ENCODE measurements around the gene LEO1.

The LEO1 gene

GRCh38 chr15:51971375-51972133 lies at the start of gene LEO1:
Gene LEO1 (minus strand): TSS chr15:51971778. CDS start chr15:51971745, 33 bp downstream.
- peak; percentile 97 for DNase-seq

GRCh38 chr15:52021128-52021671 lies 49.6 kb upstream of the LEO1 start:
- peak; percentile 95 for DNase-seq

DNA sequence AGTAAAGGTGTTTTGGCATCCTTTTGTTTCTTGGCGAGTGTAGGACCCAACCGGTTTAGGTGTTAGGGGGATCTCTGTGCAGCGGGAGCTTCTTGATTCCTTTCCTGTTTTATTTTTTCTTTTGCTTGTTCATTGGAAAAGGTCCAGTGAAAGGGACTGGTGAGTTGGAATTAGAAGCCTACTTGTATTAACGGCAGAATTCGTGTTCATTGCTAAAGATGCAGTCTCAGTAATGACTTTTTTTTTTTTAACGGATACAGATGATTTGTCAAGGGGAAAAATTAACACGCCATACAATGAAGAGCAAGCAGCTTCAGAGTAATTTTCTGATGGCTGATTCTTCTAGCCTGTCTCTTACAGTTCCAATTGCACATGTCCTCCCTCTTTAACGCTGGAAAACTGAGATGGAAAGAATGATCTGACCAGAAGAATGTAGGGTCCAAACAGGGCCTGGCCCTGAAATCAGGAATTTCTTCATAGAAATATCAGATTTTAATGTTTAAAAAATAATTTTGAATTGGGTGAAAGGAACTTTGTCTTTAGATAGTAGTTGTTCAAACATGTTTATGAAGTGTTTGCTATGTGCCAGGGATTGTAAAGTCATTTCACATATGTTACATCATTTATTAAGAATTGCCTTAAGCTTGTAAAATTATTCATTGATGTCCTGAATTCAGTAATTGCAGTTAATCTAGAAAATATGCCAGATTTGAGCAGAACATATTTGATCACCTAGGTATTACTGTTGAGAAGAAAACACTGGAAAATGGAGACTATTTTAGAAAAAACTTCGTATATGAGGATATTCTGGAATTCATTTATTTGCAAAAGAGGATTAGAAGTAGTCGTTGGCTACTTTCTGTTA lies 48.9 kb upstream of the LEO1 start:
- DNase-seq = peak; percentile 41

GRCh38 chr15:52019394-52020220 lies 48.0 kb upstream of the LEO1 start:
- peak; percentile 82 for DNase-seq

DNA sequence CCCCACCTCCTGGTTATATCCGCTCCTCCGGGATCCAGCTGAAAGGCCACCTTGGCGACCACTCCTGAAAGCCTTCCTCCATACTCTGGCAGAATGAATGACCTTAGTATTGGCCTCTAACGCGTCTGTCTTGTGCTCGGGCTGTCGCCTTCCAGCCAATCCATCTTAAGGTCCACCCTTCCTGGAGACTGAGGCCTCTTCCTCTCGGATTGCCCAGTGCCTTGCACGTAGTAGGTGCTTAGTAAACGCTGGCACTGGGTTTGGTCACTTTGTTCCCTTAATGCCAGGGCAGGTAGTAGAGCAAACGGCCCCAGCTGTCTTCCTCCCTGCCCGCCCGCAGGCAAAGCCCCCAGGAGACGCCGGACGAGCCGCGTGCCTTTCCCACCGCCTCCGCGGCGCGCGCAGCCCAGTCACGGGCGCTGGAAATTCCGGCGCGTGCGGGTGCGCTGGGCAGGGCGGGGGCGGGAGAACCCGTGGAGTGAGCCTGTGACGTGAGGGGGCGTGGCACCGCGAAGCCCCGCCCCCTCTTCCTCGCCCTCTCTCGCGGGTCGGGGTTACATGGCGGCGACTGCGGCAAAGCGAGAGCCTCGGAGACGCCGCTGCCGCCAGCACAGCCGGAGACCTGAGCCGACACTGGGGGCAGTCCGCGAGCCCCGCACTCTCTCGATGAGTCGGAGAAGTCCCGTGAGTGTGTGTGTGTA lies 47.3 kb upstream of the LEO1 start, which contains the start of gene MAPK6:
Gene MAPK6 (plus strand): TSS at position 527 of the 701 bp plus-strand sequence. CDS start 27,242 bp downstream, outside the sequence.
- peak; percentile 91 for DNase-seq

DNA sequence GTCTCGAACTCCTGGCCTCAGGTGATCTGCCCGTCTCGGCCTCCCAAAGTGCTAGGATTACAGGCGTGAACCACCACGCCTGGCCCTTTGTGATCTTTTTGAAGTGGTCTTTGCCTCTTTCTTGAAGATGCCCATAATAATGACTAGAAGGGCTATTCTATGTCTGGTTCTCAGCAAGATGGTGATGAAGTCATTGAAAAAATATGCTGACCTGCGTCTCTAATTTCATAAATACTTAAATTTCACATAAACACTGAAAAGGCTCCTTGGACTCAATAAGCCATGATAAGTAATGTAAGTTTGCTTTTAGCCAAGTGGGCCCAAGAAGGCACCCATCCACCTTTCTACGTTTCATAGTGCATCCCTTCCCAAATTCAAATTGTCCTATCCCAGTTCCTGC lies 46.7 kb upstream of the LEO1 start:
- DNase-seq = peak; percentile 29

- no peak for DNase-seq
Observed at GRCh38 chr15:52016316-52016715, 44.7 kb upstream of the LEO1 start.

GRCh38 chr15:52014616-52015015 lies 43.0 kb upstream of the LEO1 start:
- DNase-seq = no peak

DNA sequence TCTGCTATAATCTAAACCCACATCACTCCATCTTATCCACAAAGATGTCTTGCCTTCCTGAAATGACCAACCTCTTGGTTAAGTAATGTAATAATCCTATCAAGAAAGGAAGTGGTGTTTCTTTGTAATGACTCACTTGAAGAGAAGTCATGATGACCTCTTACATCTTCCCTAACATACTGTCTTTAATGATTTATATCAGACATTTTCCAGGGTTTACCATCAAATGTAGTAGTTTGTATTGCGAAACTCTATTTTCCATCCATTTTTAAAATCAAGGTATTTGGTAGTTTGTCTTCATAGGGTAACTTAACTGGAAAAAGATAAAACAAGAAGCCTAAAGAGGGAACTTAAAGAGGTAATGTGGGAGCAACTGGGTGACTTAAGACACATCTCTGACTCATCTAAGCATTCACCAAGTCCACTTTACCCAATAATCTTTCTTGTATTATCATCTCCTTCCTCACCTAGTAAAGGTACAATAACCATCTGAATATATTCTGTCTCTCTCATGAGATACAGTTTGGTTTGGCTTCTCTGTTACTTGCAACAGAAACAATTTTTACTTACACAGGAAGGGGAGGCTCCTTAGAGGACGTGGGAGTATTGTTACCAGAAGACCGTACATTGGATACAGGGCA lies 41.7 kb upstream of the LEO1 start:
- peak; percentile 71 for DNase-seq

- no peak for DNase-seq
Observed at GRCh38 chr15:52012210-52012609, 40.6 kb upstream of the LEO1 start.

GRCh38 chr15:52011711-52012144 lies 40.1 kb upstream of the LEO1 start:
- no peak for DNase-seq

GRCh38 chr15:52010633-52011595 lies 39.3 kb upstream of the LEO1 start:
- DNase-seq = peak; percentile 74

- DNase-seq = no peak
Observed at GRCh38 chr15:52008698-52009434, 37.3 kb upstream of the LEO1 start.

GRCh38 chr15:52008359-52008697 lies 36.8 kb upstream of the LEO1 start:
- DNase-seq = no peak

DNA sequence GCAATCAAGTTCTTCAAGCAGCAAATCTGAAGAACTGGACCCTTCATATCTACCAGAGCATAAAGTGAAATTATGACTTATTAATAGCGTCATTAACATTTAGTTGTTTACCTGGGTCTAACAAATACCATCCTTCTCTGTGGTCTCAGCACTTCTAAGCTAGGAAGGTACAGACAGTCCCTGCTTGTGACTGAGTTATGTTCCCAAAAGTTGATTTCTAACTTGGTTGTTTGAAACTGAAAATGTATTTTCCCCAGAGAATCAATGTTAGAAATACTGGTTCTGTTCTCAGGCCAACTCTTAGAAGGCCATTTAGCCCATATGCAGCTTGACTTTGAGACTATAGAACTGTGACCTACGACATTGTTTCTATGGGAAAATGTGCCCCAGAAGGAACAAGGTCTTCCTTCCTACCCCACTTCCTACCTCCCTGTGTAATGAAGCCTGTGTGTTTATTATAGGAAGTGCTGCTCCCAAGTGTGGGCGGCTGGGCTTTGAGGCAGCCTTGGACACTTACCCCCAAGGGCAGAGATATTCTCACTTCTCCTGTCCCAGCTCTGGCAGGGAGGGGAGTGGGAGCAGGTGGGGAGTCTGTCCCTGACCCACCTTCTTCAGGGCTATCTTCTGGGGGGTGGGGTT lies 35.2 kb upstream of the LEO1 start:
- DNase-seq = no peak

- DNase-seq = peak; percentile 39
Observed at GRCh38 chr15:52005748-52006701, 34.4 kb upstream of the LEO1 start.

- no peak for DNase-seq
Observed at GRCh38 chr15:52004806-52005205, 33.2 kb upstream of the LEO1 start.

- no peak for DNase-seq
Observed at GRCh38 chr15:52003710-52004109, 32.1 kb upstream of the LEO1 start.

Data from fibroblast of upper back skin (primary cell).